NCI-H2171 treated with DMSO at 0.1 percent for 48 hours (cell line): ENCODE results near the gene HSPB9.

Experiments
- DNase-seq: peaks from one replicate; lab custom pipeline; 2025; lab: John Stamatoyannopoulos, UW

The HSPB9 gene

GRCh38 chr17:42101513-42102292, 20.9 kb upstream of the HSPB9 start:
- no peak for DNase-seq

GRCh38 chr17:42103221-42103954, 19.2 kb upstream of the HSPB9 start:
- DNase-seq = no peak

- no peak for DNase-seq
Observed at GRCh38 chr17:42104264-42104663, 18.3 kb upstream of the HSPB9 start.

- DNase-seq = no peak
Observed at GRCh38 chr17:42106009-42106408, 16.6 kb upstream of the HSPB9 start.

GRCh38 chr17:42107124-42107523, 15.5 kb upstream of the HSPB9 start:
- DNase-seq = no peak

GRCh38 chr17:42107597-42108576, 14.7 kb upstream of the HSPB9 start:
- peak; percentile 94 for DNase-seq

- DNase-seq = no peak
Observed at GRCh38 chr17:42109086-42109485, 13.5 kb upstream of the HSPB9 start.

- no peak for DNase-seq
Observed at GRCh38 chr17:42110301-42111264, 12.0 kb upstream of the HSPB9 start.

GRCh38 chr17:42111265-42111636, 11.4 kb upstream of the HSPB9 start:
- no peak for DNase-seq

GRCh38 chr17:42111871-42112551, 10.6 kb upstream of the HSPB9 start:
- DNase-seq = no peak

- DNase-seq = peak; percentile 32
Observed at GRCh38 chr17:42112552-42113176, 9.9 kb upstream of the HSPB9 start, which contains the start of gene DHX58. TSS of gene DHX58 (minus strand) at chr17:42112714. CDS start at chr17:42111892, 822 bp downstream.

GRCh38 chr17:42113293-42114069, 9.1 kb upstream of the HSPB9 start:
- DNase-seq = no peak

GRCh38 chr17:42114118-42114517, 8.5 kb upstream of the HSPB9 start:
- no peak for DNase-seq

- peak; percentile 78 for DNase-seq
Observed at GRCh38 chr17:42116705-42117396, 5.8 kb upstream of the HSPB9 start.

GRCh38 chr17:42117397-42118125, 5.0 kb upstream of the HSPB9 start:
- DNase-seq = no peak

GRCh38 chr17:42118126-42118510, 4.5 kb upstream of the HSPB9 start:
- DNase-seq = no peak

GRCh38 chr17:42118545-42118944, 4.1 kb upstream of the HSPB9 start:
- peak; percentile 58 for DNase-seq

GRCh38 chr17:42119301-42119700, 3.3 kb upstream of the HSPB9 start:
- DNase-seq = no peak
